ENCODE measurements around the gene WASF1.

Gene WASF1

GRCh38 chr6:110054664-110055386, 124.6 kb downstream of the WASF1 start:
- no peak for TF ChIP-seq CTCF (IDR thresholded peaks at IDR 0.05; ENCODE audit: low read length, missing control alignments)
- DNase-seq (ENCODE audit: low read depth) = no peak
- H3K4me3 ChIP-seq (replicated peaks; ENCODE audit: low read depth, low read length) = no peak overlapping the region

GRCh38 chr6:110053395-110054240, 125.9 kb downstream of the WASF1 start:
- peak; percentile 76 for DNase-seq (ENCODE audit: low read depth)
- TF ChIP-seq CTCF (IDR thresholded peaks at IDR 0.05; ENCODE audit: low read length, missing control alignments) = peak; percentile 85
- no peak overlapping the region for H3K4me3 ChIP-seq (replicated peaks; ENCODE audit: low read depth, low read length)

- H3K4me3 ChIP-seq (replicated peaks; ENCODE audit: low read depth, low read length) = no peak overlapping the region
- no peak for DNase-seq (ENCODE audit: low read depth)
- no peak for TF ChIP-seq CTCF (IDR thresholded peaks at IDR 0.05; ENCODE audit: low read length, missing control alignments)
Observed at GRCh38 chr6:110050440-110050813, 129.0 kb downstream of the WASF1 start.

All from fibroblast of pulmonary artery (primary cell).